Panc1 (cell line): ENCODE results near the gene ADAM10. TPM values are rescaled to one million over a fixed set of nuclear protein-coding genes. Genes with fewer than 3 reads are reported as not detected.

Experiments used
- ATAC-seq: fragments of 200-7000 bp; cut with Tn5 transposase; 2 replicates; pipeline ENCODE4 v1.9.1; 2020; ENCODE audit warnings: mild to moderate bottlenecking, moderate library complexity
- BruUV-seq: library from RNA; stranded (reverse); fragments of 400-500 nt; replicated peaks from 2 replicates; lab custom pipeline; 2021; lab: Mats Ljungman, UMichigan
- CTCF ChIA-PET: fragments of 300-600 bp; sonication (Branson Sonifier 250); formaldehyde crosslinking; loops from one replicate; lab custom pipeline; 2022; ENCODE audit warnings: antibody characterized with exemption; lab: Charles Lee
- POLR2A ChIA-PET: fragments of 300-600 bp; sonication (Branson Sonifier 250); formaldehyde crosslinking; loops from one replicate; lab custom pipeline; 2022; ENCODE audit warnings: antibody characterized with exemption; lab: Charles Lee
- DNase-seq: peaks from one replicate; pipeline ENCODE4 v3.0.0-alpha.2; 2010; ENCODE audit warnings: low read depth, low spot score
- H3K27ac ChIP-seq: 2 replicates; pipeline ENCODE4 v1.5.1; 2011; ENCODE audit warnings: mild to moderate bottlenecking, low read length, inconsistent platforms
- H3K27me3 ChIP-seq: fragments of 200-500 bp; sonication (Bioruptor generic); 2 replicates; pipeline ENCODE4 v1.6.0; 2014; ENCODE audit warnings: low read length, inconsistent platforms; ENCODE audit not compliant: control insufficient read depth, insufficient read depth
- H3K36me3 ChIP-seq: fragments of 200-500 bp; sonication (Bioruptor generic); 2 replicates; pipeline ENCODE4 v1.5.1; 2014; ENCODE audit warnings: inconsistent platforms, mild to moderate bottlenecking, low read length, moderate library complexity; ENCODE audit not compliant: control insufficient read depth, insufficient read depth
- H3K4me1 ChIP-seq: 2 replicates; pipeline ENCODE4 v1.5.1; 2011; ENCODE audit warnings: inconsistent platforms, mild to moderate bottlenecking, low read length, moderate library complexity; ENCODE audit not compliant: control insufficient read depth, insufficient read depth
- H3K4me3 ChIP-seq, 2 experiments: 2 replicates each; pipeline ENCODE4 v1.5.1; 2011 to 2012; ENCODE audit warnings: low read depth in 2 of 2, low read length in 2 of 2, mild to moderate bottlenecking in 2 of 2, inconsistent platforms in 1 of 2, moderate library complexity in 1 of 2
- H3K9me3 ChIP-seq: fragments of 200-500 bp; sonication (Bioruptor generic); 2 replicates; pipeline ENCODE4 v1.5.1; 2014; ENCODE audit warnings: low read depth, mild to moderate bottlenecking, inconsistent platforms, low read length, moderate library complexity; ENCODE audit not compliant: control insufficient read depth, insufficient read depth
- POLR2AphosphoS5 ChIP-seq: IDR thresholded peaks from 2 replicates; pipeline ENCODE4 v1.6.1; 2012; ENCODE audit warnings: mild to moderate bottlenecking, low read depth, low read length, moderate library complexity
- SIN3A ChIP-seq: IDR thresholded peaks from 2 replicates; pipeline ENCODE4 v1.6.1; 2012; ENCODE audit warnings: low read depth, mild to moderate bottlenecking, low read length, moderate library complexity, borderline replicate concordance; ENCODE audit not compliant: insufficient read depth
- TCF7L2 ChIP-seq: IDR thresholded peaks from 2 replicates; pipeline ENCODE4 v1.6.1; 2011; ENCODE audit warnings: mild to moderate bottlenecking, low read depth, low read length, inconsistent platforms
- in situ Hi-C: cut with HindIII; loops from 2 replicates; pipeline ENCODE4 v1.10.0; 2016; ENCODE audit warnings: low sequenced_read_pairs, low pct_unique_long_range_greater_than_20kb
- intact Hi-C: fragments of 100-400 bp; cut with micrococcal nuclease; formaldehyde crosslinking; loops from one replicate; pipeline ENCODE4 v1.10.0; 2022; ENCODE audit not compliant: unreplicated experiment
- total RNA-seq: library from RNA; stranded (reverse); gene quantifications from one replicate; pipeline ENCODE4 v1.2.1, GENCODE V29; 2021; ENCODE audit not compliant: unreplicated experiment
- TF ChIP-seq, protein P1 (sequence below): fragments of 450-650 bp; IDR thresholded peaks from 2 replicates; pipeline ENCODE4 v1.5.1; 2017; ENCODE audit warnings: mild to moderate bottlenecking
- TF ChIP-seq, protein P2 (sequence below), 2 experiments: IDR thresholded peaks; 2 replicates each; pipeline ENCODE4 v1.6.1; 2011 to 2012; ENCODE audit warnings: low read depth in 2 of 2, control low read depth in 1 of 2, low read length in 1 of 2, mild to moderate bottlenecking in 1 of 2, moderate library complexity in 1 of 2; ENCODE audit not compliant: insufficient read depth in 1 of 2

ADAM10 gene
- total RNA-seq, 1 experiment from 2014 or later, result 176 TPM

DNA sequence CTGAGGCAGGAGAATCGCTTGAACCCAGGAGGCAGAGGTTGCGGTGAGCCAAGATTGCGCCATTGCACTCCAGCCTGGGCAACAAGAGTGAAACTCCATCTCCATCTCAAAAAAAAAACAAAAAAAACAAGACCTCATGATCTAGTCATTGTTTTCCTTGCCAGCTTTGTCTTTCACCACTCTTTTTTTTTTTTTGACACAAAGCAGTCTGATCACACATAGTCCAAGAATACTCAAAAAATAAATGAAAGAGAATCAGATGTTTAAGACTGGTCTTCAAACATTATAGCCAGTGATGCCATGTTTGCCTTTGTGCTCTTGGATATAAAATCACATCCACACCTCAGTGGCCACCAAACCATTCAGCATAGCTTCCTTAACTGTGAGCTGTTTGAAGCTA is 5.8 kb upstream of the ADAM10 start:
- DNase-seq (no peak), ATAC-seq (no peak)
- TF ChIP-seq, protein P1, sequence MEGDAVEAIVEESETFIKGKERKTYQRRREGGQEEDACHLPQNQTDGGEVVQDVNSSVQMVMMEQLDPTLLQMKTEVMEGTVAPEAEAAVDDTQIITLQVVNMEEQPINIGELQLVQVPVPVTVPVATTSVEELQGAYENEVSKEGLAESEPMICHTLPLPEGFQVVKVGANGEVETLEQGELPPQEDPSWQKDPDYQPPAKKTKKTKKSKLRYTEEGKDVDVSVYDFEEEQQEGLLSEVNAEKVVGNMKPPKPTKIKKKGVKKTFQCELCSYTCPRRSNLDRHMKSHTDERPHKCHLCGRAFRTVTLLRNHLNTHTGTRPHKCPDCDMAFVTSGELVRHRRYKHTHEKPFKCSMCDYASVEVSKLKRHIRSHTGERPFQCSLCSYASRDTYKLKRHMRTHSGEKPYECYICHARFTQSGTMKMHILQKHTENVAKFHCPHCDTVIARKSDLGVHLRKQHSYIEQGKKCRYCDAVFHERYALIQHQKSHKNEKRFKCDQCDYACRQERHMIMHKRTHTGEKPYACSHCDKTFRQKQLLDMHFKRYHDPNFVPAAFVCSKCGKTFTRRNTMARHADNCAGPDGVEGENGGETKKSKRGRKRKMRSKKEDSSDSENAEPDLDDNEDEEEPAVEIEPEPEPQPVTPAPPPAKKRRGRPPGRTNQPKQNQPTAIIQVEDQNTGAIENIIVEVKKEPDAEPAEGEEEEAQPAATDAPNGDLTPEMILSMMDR, result no peak
- TF ChIP-seq TCF7L2 (no peak), POLR2AphosphoS5 (no peak), SIN3A (no peak)
- TF ChIP-seq, protein P2, sequence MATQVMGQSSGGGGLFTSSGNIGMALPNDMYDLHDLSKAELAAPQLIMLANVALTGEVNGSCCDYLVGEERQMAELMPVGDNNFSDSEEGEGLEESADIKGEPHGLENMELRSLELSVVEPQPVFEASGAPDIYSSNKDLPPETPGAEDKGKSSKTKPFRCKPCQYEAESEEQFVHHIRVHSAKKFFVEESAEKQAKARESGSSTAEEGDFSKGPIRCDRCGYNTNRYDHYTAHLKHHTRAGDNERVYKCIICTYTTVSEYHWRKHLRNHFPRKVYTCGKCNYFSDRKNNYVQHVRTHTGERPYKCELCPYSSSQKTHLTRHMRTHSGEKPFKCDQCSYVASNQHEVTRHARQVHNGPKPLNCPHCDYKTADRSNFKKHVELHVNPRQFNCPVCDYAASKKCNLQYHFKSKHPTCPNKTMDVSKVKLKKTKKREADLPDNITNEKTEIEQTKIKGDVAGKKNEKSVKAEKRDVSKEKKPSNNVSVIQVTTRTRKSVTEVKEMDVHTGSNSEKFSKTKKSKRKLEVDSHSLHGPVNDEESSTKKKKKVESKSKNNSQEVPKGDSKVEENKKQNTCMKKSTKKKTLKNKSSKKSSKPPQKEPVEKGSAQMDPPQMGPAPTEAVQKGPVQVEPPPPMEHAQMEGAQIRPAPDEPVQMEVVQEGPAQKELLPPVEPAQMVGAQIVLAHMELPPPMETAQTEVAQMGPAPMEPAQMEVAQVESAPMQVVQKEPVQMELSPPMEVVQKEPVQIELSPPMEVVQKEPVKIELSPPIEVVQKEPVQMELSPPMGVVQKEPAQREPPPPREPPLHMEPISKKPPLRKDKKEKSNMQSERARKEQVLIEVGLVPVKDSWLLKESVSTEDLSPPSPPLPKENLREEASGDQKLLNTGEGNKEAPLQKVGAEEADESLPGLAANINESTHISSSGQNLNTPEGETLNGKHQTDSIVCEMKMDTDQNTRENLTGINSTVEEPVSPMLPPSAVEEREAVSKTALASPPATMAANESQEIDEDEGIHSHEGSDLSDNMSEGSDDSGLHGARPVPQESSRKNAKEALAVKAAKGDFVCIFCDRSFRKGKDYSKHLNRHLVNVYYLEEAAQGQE (IDR thresholded peaks at IDR 0.05; ENCODE audit: insufficient read depth in 1 of 2, low read depth in 2 of 2, low read length in 1 of 2), result no peak
- Histone ChIP-seq H3K27me3 (no peaks in the 10 kb centered on the region), H3K9me3 (no peaks in the 10 kb centered on the region), H3K4me1 (0 out of 2 replicates have a peak, but pooled peaks cover 2% of the 10 kb centered on the region), H3K4me3 (no peak overlapping the region), H3K36me3 (no peaks in the 10 kb centered on the region), H3K27ac (no peak overlapping the region)
- CTCF ChIA-PET, result no interaction called here
- POLR2A ChIA-PET, result no interaction called here
- no TSS peak for BruUV-seq
- intact Hi-C loops, result loop anchor here (10.0 kb wide), 1 partner anchor 531 kb away; no protein-coding TSS in a partner anchor
- in situ Hi-C loops, result no loop called here

DNA sequence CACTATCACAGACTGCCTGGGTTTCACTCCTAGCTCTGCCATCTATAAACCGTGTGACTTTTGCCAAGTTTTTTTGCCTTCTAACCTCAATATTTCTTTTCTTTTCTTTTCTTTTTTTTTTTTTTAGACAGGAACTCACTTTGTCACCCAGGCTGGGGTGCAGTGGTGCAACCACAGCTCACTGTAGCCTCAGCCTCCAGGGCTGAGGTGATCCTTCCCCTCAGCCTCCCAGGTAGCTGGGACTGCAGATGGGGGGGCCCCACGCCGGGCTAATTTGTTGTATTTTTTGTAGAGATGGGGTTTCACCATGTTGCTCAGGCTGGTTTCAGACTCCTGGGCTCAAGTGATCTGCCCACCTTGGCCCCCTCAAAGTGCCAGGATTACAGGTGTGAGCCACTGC is 3.2 kb upstream of the ADAM10 start:
- H3K27me3 ChIP-seq, result no peaks in the 10 kb centered on the region
- H3K36me3 ChIP-seq, result no peaks in the 10 kb centered on the region; the same call in 1 of the 2 replicates
- H3K4me1 ChIP-seq, result peaks cover 4% of the 10 kb centered on the region; the same call in 1 of the 2 replicates
- TF ChIP-seq TCF7L2 (no peak), SIN3A (no peak), POLR2AphosphoS5 (no peak)
- TF ChIP-seq, protein P1, result no peak
- TF ChIP-seq, protein P2 (IDR thresholded peaks at IDR 0.05; ENCODE audit: insufficient read depth in 1 of 2, low read depth in 2 of 2, low read length in 1 of 2), result no peak
- no peaks in the 10 kb centered on the region for H3K9me3 ChIP-seq
- ChIA-PET CTCF (no interaction called here), POLR2A (no interaction called here)
- no peak overlapping the region for H3K4me3 ChIP-seq
- DNase-seq (no peak), ATAC-seq (no peak)
- H3K27ac ChIP-seq, result no peak overlapping the region
- no TSS peak for BruUV-seq
- intact Hi-C loops (loop anchor here (10.0 kb wide), 1 partner anchor 528 kb away; no protein-coding TSS in a partner anchor), in situ Hi-C loops (no loop called here)
